H1 (cell line): ENCODE measurements around the gene ATP5F1E. TPM values are rescaled to one million over a fixed set of nuclear protein-coding genes. Genes with fewer than 3 reads are reported as not detected.

Source experiments
- CTCF ChIA-PET: fragments of 300-600 bp; sonication (Branson Sonifier 250); formaldehyde crosslinking; loops from one replicate; lab custom pipeline; 2021; ENCODE audit not compliant: partially characterized antibody; lab: Charles Lee
- POLR2A ChIA-PET: fragments of 300-600 bp; sonication (Branson Sonifier 250); formaldehyde crosslinking; loops from one replicate; lab custom pipeline; 2021; ENCODE audit warnings: inconsistent platforms; ENCODE audit not compliant: partially characterized antibody; lab: Charles Lee
- DNase-seq, 2 experiments: peaks; one replicate each; pipeline versions ENCODE4 v3.0.0 to v3.0.0-alpha.2; 2010 to 2022; ENCODE audit warnings: low spot score in 2 of 2, low read depth in 1 of 2, mixed read lengths in 1 of 2
- FAIRE-seq: peaks from 2 replicates; lab custom pipeline; 2011; peaks lifted over from hg19 to GRCh38; lab: Jason Lieb, UNC
- H2AFZ ChIP-seq: 2 replicates; pipeline ENCODE4 v1.8.1; 2012; ENCODE audit warnings: low read length, inconsistent platforms
- H2AK5ac ChIP-seq: 2 replicates; pipeline ENCODE4 v1.6.1; 2013; ENCODE audit warnings: low read depth, low read length
- H2BK120ac ChIP-seq: replicated peaks from 2 replicates; pipeline ENCODE3; 2013; ENCODE audit warnings: low read depth, low read length, inconsistent platforms
- H2BK12ac ChIP-seq: 2 replicates; pipeline ENCODE4 v1.6.1; 2013; ENCODE audit warnings: low read depth, low read length
- H2BK15ac ChIP-seq: 2 replicates; pipeline ENCODE4 v1.6.1; 2013; ENCODE audit warnings: low read length
- H2BK20ac ChIP-seq: 2 replicates; pipeline ENCODE4 v1.6.1; 2013; ENCODE audit warnings: low read length
- H2BK5ac ChIP-seq: 2 replicates; pipeline ENCODE4 v1.6.1; 2013; ENCODE audit warnings: low read depth, low read length
- H3K14ac ChIP-seq: 2 replicates; pipeline ENCODE4 v1.6.1; 2013; ENCODE audit warnings: inconsistent platforms; ENCODE audit not compliant: insufficient read length
- H3K18ac ChIP-seq: 2 replicates; pipeline ENCODE4 v1.6.1; 2013; ENCODE audit warnings: low read length; ENCODE audit errors: extremely low read depth
- H3K23ac ChIP-seq: 2 replicates; pipeline ENCODE4 v1.6.1; 2013; ENCODE audit warnings: inconsistent platforms; ENCODE audit not compliant: insufficient read length
- H3K23me2 ChIP-seq: 2 replicates; pipeline ENCODE4 v1.6.1; 2013; ENCODE audit warnings: low read depth, low read length
- H3K27ac ChIP-seq: 2 replicates; pipeline ENCODE4 v1.6.1; 2011; ENCODE audit warnings: low read depth, low read length, inconsistent platforms
- H3K27me3 ChIP-seq, 4 experiments: replicated peaks in 1 of 4; 1 replicate in 1 of 4; 2 replicates in 3 of 4; pipeline versions ENCODE4 v1.6.1 to v1.8.1; 2011 to 2013; ENCODE audit warnings: low read length in 3 of 4, mild to moderate bottlenecking in 3 of 4, inconsistent platforms in 2 of 4, mixed read lengths in 2 of 4, moderate library complexity in 1 of 4; ENCODE audit not compliant: control insufficient read depth in 3 of 4, insufficient read depth in 3 of 4; ENCODE audit errors: extremely low read depth in 1 of 4
- H3K36me3 ChIP-seq, 4 experiments: 2 replicates each; pipeline versions ENCODE4 v1.6.1 to v1.8.1; 2011 to 2013; ENCODE audit warnings: mild to moderate bottlenecking in 4 of 4, low read length in 3 of 4, moderate library complexity in 2 of 4, control low read depth in 1 of 4, inconsistent platforms in 1 of 4; ENCODE audit not compliant: insufficient read depth in 4 of 4, control insufficient read depth in 2 of 4
- H3K4ac ChIP-seq: replicated peaks from 2 replicates; pipeline ENCODE3; 2013; ENCODE audit warnings: low read length, low read depth, mixed read lengths, inconsistent platforms; ENCODE audit not compliant: insufficient read length
- H3K4me1 ChIP-seq, 4 experiments: replicated peaks in 1 of 4; 1 replicate in 1 of 4; 2 replicates in 3 of 4; pipeline versions ENCODE4 v1.6.1 to v1.8.1; 2011 to 2013; ENCODE audit warnings: low read length in 3 of 4, inconsistent platforms in 2 of 4, mixed read lengths in 1 of 4; ENCODE audit not compliant: insufficient read depth in 4 of 4, control insufficient read depth in 3 of 4
- H3K4me2 ChIP-seq, 2 experiments: 2 replicates each; pipeline versions ENCODE4 v1.6.1 to v1.8.1; 2011 to 2013; ENCODE audit warnings: low read depth in 2 of 2, low read length in 2 of 2, control low read depth in 1 of 2, inconsistent platforms in 1 of 2, mild to moderate bottlenecking in 1 of 2; ENCODE audit not compliant: insufficient read depth in 1 of 2
- H3K4me3 ChIP-seq, 4 experiments: fragments of 200-600, 300-600 bp in 1 of 4; sonication (generic), shearing (Covaris generic), sonication (Bioruptor Twin) in 1 of 4; 2 replicates each; pipeline versions ENCODE4 v1.5.1 to v1.8.1; 2011 to 2016; ENCODE audit warnings: low read length in 4 of 4, low read depth in 3 of 4, control low read depth in 2 of 4, inconsistent platforms in 2 of 4, mild to moderate bottlenecking in 2 of 4, mixed read lengths in 1 of 4, moderate library complexity in 1 of 4; ENCODE audit not compliant: insufficient read depth in 2 of 4; ENCODE audit errors: extremely low read depth in 1 of 4
- H3K56ac ChIP-seq: replicated peaks from 2 replicates; pipeline ENCODE3; 2013; ENCODE audit warnings: low read depth, mild to moderate bottlenecking, mixed read lengths, low read length, inconsistent platforms; ENCODE audit not compliant: insufficient read length
- H3K79me1 ChIP-seq: 2 replicates; pipeline ENCODE4 v1.6.1; 2013; ENCODE audit warnings: low read depth, low read length, control low read depth
- H3K79me2 ChIP-seq, 2 experiments: 2 replicates each; pipeline versions ENCODE4 v1.6.1 to v1.8.1; 2012 to 2013; ENCODE audit warnings: low read length in 2 of 2, mild to moderate bottlenecking in 2 of 2, inconsistent platforms in 1 of 2; ENCODE audit not compliant: insufficient read depth in 2 of 2, control insufficient read depth in 1 of 2
- H3K9ac ChIP-seq, 4 experiments: replicated peaks in 1 of 4; 1 replicate in 1 of 4; 2 replicates in 3 of 4; pipeline versions ENCODE4 v1.6.1 to v1.8.1; 2011 to 2013; ENCODE audit warnings: low read depth in 3 of 4, low read length in 3 of 4, control low read depth in 2 of 4, mild to moderate bottlenecking in 2 of 4, moderate library complexity in 2 of 4, inconsistent platforms in 1 of 4; ENCODE audit errors: extremely low read depth in 1 of 4
- H3K9me3 ChIP-seq, 2 experiments: 2 replicates each; pipeline versions ENCODE4 v1.6.1 to v1.8.1; 2012 to 2013; ENCODE audit warnings: mild to moderate bottlenecking in 2 of 2, moderate library complexity in 2 of 2, control low read depth in 1 of 2, inconsistent platforms in 1 of 2, low read depth in 1 of 2, low read length in 1 of 2, mixed read lengths in 1 of 2; ENCODE audit not compliant: insufficient read depth in 2 of 2
- H4K20me1 ChIP-seq, 2 experiments: replicated peaks in 1 of 2; 2 replicates each; pipeline versions ENCODE3 to v1.8.1; 2011 to 2013; ENCODE audit warnings: inconsistent platforms in 2 of 2, low read length in 2 of 2, mild to moderate bottlenecking in 1 of 2; ENCODE audit not compliant: insufficient read depth in 2 of 2, control insufficient read depth in 1 of 2
- H4K5ac ChIP-seq: 2 replicates; pipeline ENCODE4 v1.6.1; 2013; ENCODE audit warnings: low read length, low read depth, mixed read lengths, inconsistent platforms; ENCODE audit not compliant: insufficient read length
- H4K8ac ChIP-seq: 2 replicates; pipeline ENCODE4 v1.8.0; 2013; ENCODE audit warnings: mild to moderate bottlenecking, moderate library complexity, low read length, inconsistent platforms; ENCODE audit not compliant: insufficient read depth; ENCODE audit errors: extremely low read depth
- H4K91ac ChIP-seq: replicated peaks from 2 replicates; pipeline ENCODE3; 2013; ENCODE audit warnings: low read length, mixed read lengths, inconsistent platforms; ENCODE audit not compliant: insufficient read length
- ASH2L ChIP-seq: fragments of 200-600, 300-600 bp; sonication (generic); IDR thresholded peaks from one replicate; pipeline ENCODE4 v1.7.1; 2017; ENCODE audit warnings: low read length
- ATF2 ChIP-seq: IDR thresholded peaks from 2 replicates; pipeline ENCODE4 v1.6.1; 2012; ENCODE audit warnings: low read length, inconsistent platforms
- BACH1 ChIP-seq: IDR thresholded peaks from 2 replicates; pipeline ENCODE4 v1.6.1; 2012; ENCODE audit warnings: low read length, improper control_type of control experiment
- CTCF ChIP-seq, 3 experiments: IDR thresholded peaks; 1 replicate in 2 of 3; 2 replicates in 1 of 3; pipeline versions ENCODE4 v1.5.1 to v1.6.1; 2011; ENCODE audit warnings: low read length in 3 of 3, mild to moderate bottlenecking in 3 of 3, inconsistent platforms in 2 of 3, low read depth in 1 of 3, moderate library complexity in 1 of 3; ENCODE audit not compliant: insufficient read depth in 1 of 3; ENCODE audit errors: control extremely low read depth in 1 of 3
- HDAC2 ChIP-seq, 2 experiments: fragments of 300-600 bp in 1 of 2; sonication (generic) in 1 of 2; IDR thresholded peaks; 2 replicates each; pipeline ENCODE4 v1.6.1; 2011 to 2012; ENCODE audit warnings: low read depth in 2 of 2, low read length in 2 of 2, mild to moderate bottlenecking in 2 of 2, moderate library complexity in 2 of 2, borderline replicate concordance in 1 of 2, inconsistent platforms in 1 of 2
- MAFK ChIP-seq: IDR thresholded peaks from 2 replicates; pipeline ENCODE4 v1.6.1; 2012; ENCODE audit warnings: low read depth, mild to moderate bottlenecking, improper control_type of control experiment, low read length
- POLR2A ChIP-seq, 2 experiments: IDR thresholded peaks; 1 replicate in 1 of 2; 2 replicates in 1 of 2; pipeline ENCODE4 v1.6.1; 2011; ENCODE audit warnings: low read depth in 2 of 2, low read length in 2 of 2, mild to moderate bottlenecking in 2 of 2; ENCODE audit errors: control extremely low read depth in 1 of 2
- POLR2AphosphoS5 ChIP-seq: IDR thresholded peaks from 2 replicates; pipeline ENCODE4 v1.6.1; 2011; ENCODE audit warnings: low read depth, low read length
- SUZ12 ChIP-seq: fragments of 200-600 bp; sonication (generic); IDR thresholded peaks from 2 replicates; pipeline ENCODE4 v1.6.1; 2012; ENCODE audit warnings: mild to moderate bottlenecking, inconsistent platforms, low read length, moderate library complexity, mixed read lengths
- WGBS, 2 experiments: shearing (Covaris generic) in 1 of 2; methylation state at CpG; one replicate each; pipeline versions ENCODE4 v1.1.6 to v1.1.7; 2013 to 2015; ENCODE audit warnings: low lambda C conversion rate in 2 of 2, mixed read lengths in 2 of 2, inconsistent platforms in 1 of 2, low coverage in 1 of 2, missing lambda C conversion rate in 1 of 2; ENCODE audit not compliant: insufficient replicate concordance in 2 of 2, insufficient coverage in 1 of 2, insufficient read length in 1 of 2; ENCODE audit errors: extremely low coverage in 1 of 2, missing lambda C conversion rate in 1 of 2; 5-methylcytosine and 5-hydroxymethylcytosine counted together
- polyA plus RNA-seq, 7 experiments: library from polyadenylated mRNA; depleted of rRNA in 3 of 7; stranded (reverse) in 5 of 7; unstranded in 2 of 7; fragments of >200 nt in 5 of 7; fragments of 200-250 nt in 2 of 7; gene quantifications; 1 replicate in 5 of 7; 2 replicates in 1 of 7; 4 replicates in 1 of 7; pipeline versions ENCODE4 v1.2.1 to v1.2.3, GENCODE V29; 2011 to 2013; ENCODE audit warnings: missing spikeins in 2 of 7, mixed read lengths in 2 of 7
- total RNA-seq: library from RNA; stranded (reverse); fragmentation: NEBNext Ultra II Directional; extraction: Animal tissue kit (Norgen Biotek cat#: 25700); gene quantifications from 2 replicates; pipeline ENCODE4 v1.2.1, GENCODE V29; 2021

Gene ATP5F1E
- total and polyA plus RNA-seq, 2 of the 8 experiments (the other 6 are each of a cell fraction or from before 2014, with no cell fraction given): 15.7 to 47.8 TPM

GRCh38 chr20:59004493-59004762, 27.7 kb downstream of the ATP5F1E start:
- Histone ChIP-seq H3K4ac (no peak overlapping the region), H3K27ac (no peak overlapping the region), H3K9me3 (no peaks in the 10 kb centered on the region), H3K56ac (peak overlapping the region; percentile 26), H3K4me3 (no peak overlapping the region), H3K4me1 (peaks cover 0 to 8% (median 5%) of the 10 kb centered on the region in 4 experiments; a peak in 3 of 7 replicates), H3K23me2 (peaks cover 2% of the 10 kb centered on the region; the same call in 1 of the 2 replicates), H2BK20ac (no peak overlapping the region), H2BK5ac (no peak overlapping the region), H3K4me2 (no peak overlapping the region), H2BK15ac (no peak overlapping the region), H3K23ac (no peak overlapping the region), H2BK12ac (no peak overlapping the region), H4K8ac (no peak overlapping the region), H3K79me1 (no peaks in the 10 kb centered on the region), H4K91ac (no peak overlapping the region), H2AFZ (no peak overlapping the region), H4K5ac (no peak overlapping the region), H3K27me3 (peaks cover 0 to 12% (median 5%) of the 10 kb centered on the region in 4 experiments; a peak in 3 of 7 replicates), H2BK120ac (no peak overlapping the region), H3K79me2 (no peaks in the 10 kb centered on the region), H3K9ac (no peak overlapping the region), H3K14ac (no peak overlapping the region), H3K18ac (no peak overlapping the region), H3K36me3 (no peaks in the 10 kb centered on the region), H2AK5ac (no peak overlapping the region), H4K20me1 (peaks cover 0 to 6% of the 10 kb centered on the region in 2 experiments)
- FAIRE-seq: no peak
- POLR2A ChIA-PET: no interaction called here
- CTCF ChIA-PET: interaction anchor here (1.2 kb wide), 1 partner anchor 121 kb away, joined by 4 read pairs; no protein-coding TSS in a partner anchor
- WGBS, 2 experiments: 83% methylated on average over 4 of the region's 4 CpGs; no CpG with 5 or more reads in 1 of the 2 experiments
- DNase-seq: no peak
- TF ChIP-seq HDAC2 (IDR thresholded peaks at IDR 0.05; ENCODE audit: borderline replicate concordance in 1 of 2, low read depth in 2 of 2, low read length in 2 of 2): no peak
- TF ChIP-seq ATF2: no peak
- TF ChIP-seq POLR2AphosphoS5: no peak
- TF ChIP-seq ASH2L: no peak
- TF ChIP-seq POLR2A (IDR thresholded peaks at IDR 0.05; ENCODE audit: control extremely low read depth in 1 of 2, low read depth in 2 of 2, low read length in 2 of 2): no peak
- no peak for TF ChIP-seq SUZ12
- TF ChIP-seq CTCF (IDR thresholded peaks at IDR 0.05; ENCODE audit: control extremely low read depth in 1 of 3, insufficient read depth in 1 of 3, low read depth in 1 of 3, low read length in 3 of 3): no peak
- TF ChIP-seq BACH1: no peak
- no peak for TF ChIP-seq MAFK
